ENCODE measurements around the gene SAMD9L.

DNA sequence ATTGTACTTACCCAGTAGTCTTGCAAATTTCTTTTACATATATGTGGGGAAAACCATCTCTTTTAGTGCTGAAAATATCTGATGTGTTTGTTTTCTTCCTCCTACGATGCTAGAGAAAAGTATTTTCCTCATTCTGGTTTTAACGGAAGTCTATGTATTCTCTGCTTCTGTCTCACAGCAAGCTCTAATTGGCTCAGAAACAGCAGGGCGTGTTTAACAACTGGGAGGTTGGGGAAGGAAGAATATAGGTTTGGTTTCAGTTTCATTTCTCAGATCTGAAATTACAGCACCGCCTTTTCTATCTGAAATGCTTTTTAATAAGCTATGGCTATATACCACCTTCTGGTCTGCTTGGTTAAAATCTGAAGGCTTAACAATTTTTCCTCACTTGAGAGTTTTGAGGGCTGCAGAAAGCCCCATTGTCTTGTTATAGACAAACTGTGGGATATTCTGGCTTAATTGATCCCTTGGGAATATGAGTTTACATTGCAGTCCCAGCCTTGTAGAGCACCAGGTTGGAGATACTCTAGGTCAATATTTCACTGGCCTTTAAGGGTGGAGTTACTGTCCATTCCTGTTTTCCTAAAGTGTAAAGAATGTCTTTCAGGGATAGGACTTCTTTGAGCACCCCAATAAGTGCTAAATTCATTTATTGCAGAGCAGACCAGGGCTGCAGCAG lies 30.2 kb downstream of the SAMD9L start, which contains the start of gene SAMD9:
- TF ChIP-seq GATA2 (IDR thresholded peaks at IDR 0.05; ENCODE audit: low read depth, low read length) = no peak
- no peak for TF ChIP-seq GATA3 (IDR thresholded peaks at IDR 0.05; ENCODE audit: low read depth, low read length)

Measured in SH-SY5Y (cell line).